Cardiac muscle cell (in vitro differentiated cells and primary cell): ENCODE measurements around the gene ISY1. TPM values are rescaled to one million over a fixed set of nuclear protein-coding genes. Genes with fewer than 3 reads are reported as not detected.

Experiments
- DNase-seq, 2 donors: peaks; one replicate each; pipeline versions ENCODE4 v3.0.0 to v3.0.0-alpha.2; 2010 to 2017; ENCODE audit warnings: low read depth in 1 of 2, low spot score in 1 of 2
- H3K27ac ChIP-seq: fragments of 200-600 bp; sonication (generic); 2 replicates; pipeline ENCODE4 v1.5.1; 2016
- H3K27me3 ChIP-seq: fragments of 200-600 bp; sonication (generic); 2 replicates; pipeline ENCODE4 v1.6.0; 2016; ENCODE audit warnings: control low read depth
- H3K36me3 ChIP-seq: fragments of 200-600 bp; sonication (generic); 2 replicates; pipeline ENCODE4 v1.5.1; 2016; ENCODE audit warnings: control low read depth
- H3K4me1 ChIP-seq: fragments of 200-600 bp; sonication (generic); 2 replicates; pipeline ENCODE4 v1.8.1; 2017; ENCODE audit warnings: low read depth, mild to moderate bottlenecking, mixed run types
- H3K4me3 ChIP-seq: fragments of 200-600 bp; sonication (generic); 2 replicates; pipeline ENCODE4 v1.5.1; 2016; ENCODE audit warnings: mild to moderate bottlenecking
- H3K9me3 ChIP-seq: fragments of 200-600 bp; sonication (generic); 2 replicates; pipeline ENCODE4 v1.5.1; 2017; ENCODE audit warnings: low read depth, mild to moderate bottlenecking, control low read depth
- polyA plus RNA-seq: library from polyadenylated mRNA; unstranded; fragments of >200 nt; fragmentation: Nextera tagmentation; extraction: Ambion mirVana; gene quantifications from 2 replicates; pipeline ENCODE4 v1.2.1, GENCODE V29; 2016
- total RNA-seq: library from RNA; depleted of rRNA; stranded (reverse); fragments of >200 nt; gene quantifications from 2 replicates; pipeline ENCODE4 v1.2.3, GENCODE V29; 2016
- TF ChIP-seq, protein P1 (sequence below): IDR thresholded peaks from 2 replicates; pipeline ENCODE4 v1.5.1; 2012; ENCODE audit warnings: low read depth, mild to moderate bottlenecking, low read length

Gene ISY1
- total and polyA plus RNA-seq, 2 experiments from 2014 or later = 17.5 to 44.7 TPM

DNA sequence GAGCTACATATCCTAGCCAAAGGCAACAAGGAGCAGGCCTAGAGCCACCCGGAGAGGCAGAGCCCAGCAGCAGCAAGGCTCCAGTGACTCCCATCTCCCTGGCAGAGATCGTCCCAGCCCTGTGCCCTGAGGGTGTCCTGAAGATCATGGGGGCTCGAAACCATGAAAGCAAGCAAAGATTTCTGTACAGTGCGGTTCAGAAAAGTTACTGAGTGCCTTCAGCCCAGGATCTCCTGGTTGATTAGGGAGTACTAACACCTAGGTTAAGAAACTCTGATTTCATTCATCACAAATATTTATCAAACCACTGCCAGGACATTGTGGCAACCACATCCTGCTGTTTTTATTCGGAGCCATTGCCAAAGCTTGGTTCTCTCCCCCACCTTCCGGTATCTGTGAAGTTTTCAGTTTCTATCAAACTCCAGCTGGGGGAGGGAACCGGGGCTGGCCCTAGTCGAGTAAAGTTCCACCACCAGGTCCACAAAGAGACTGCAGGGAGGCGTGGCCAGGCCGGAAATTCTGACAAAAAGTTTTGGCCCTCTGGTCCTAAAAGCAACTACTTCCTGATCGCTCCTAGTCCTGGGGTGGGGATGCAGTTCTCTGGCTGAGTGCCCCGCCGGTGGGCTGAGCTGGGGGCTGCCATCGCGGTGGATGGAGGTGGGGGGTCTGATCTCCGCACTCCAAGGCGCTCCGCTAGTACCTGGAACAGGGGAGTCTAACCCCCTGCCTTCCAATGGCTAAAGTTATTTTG is 40.4 kb downstream of the ISY1 start:
- Histone ChIP-seq H3K36me3 (no peaks in the 10 kb centered on the region), H3K4me3 (peak overlapping the region; percentile 74), H3K27ac (peak overlapping the region; percentile 62), H3K27me3 (no peaks in the 10 kb centered on the region), H3K4me1 (peaks cover 23% of the 10 kb centered on the region), H3K9me3 (no peaks in the 10 kb centered on the region)
- DNase-seq = peak; percentile 76 to 95
- TF ChIP-seq, protein P1, sequence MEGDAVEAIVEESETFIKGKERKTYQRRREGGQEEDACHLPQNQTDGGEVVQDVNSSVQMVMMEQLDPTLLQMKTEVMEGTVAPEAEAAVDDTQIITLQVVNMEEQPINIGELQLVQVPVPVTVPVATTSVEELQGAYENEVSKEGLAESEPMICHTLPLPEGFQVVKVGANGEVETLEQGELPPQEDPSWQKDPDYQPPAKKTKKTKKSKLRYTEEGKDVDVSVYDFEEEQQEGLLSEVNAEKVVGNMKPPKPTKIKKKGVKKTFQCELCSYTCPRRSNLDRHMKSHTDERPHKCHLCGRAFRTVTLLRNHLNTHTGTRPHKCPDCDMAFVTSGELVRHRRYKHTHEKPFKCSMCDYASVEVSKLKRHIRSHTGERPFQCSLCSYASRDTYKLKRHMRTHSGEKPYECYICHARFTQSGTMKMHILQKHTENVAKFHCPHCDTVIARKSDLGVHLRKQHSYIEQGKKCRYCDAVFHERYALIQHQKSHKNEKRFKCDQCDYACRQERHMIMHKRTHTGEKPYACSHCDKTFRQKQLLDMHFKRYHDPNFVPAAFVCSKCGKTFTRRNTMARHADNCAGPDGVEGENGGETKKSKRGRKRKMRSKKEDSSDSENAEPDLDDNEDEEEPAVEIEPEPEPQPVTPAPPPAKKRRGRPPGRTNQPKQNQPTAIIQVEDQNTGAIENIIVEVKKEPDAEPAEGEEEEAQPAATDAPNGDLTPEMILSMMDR = peak; percentile 17

DNA sequence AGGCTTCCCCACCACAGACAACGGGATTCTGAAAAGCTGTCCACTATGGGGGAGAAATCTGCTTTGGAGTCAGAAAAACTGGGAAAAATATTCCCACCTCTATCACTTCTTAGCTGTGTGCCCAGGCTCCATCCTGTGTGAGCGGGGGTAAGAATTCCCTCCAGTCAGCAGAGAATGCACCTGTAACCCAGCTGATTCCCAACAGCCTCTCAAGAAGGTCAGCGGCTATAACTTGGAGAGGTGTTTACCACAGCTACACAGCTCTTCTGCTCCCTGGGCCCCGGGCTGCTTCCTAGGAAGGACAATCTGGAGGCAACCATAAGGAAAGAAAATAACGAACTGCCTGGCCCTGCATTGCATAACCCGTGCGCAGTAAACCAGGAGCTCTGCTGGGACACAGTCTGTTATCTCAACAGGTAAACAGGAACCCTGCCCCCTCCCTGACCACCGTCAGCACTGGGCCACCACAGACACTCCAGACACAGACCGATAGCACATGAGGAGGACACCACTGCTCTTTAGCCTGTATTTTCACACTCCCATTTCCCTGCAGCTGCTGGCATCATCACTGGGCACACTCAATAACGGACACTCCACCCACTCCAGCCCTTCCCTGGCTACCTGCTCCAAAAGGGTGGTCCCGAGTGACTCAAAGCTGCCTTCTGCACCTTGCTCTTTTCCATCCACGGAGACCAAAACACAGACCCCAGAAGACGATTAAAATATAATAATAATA is 41.3 kb downstream of the ISY1 start:
- no peaks in the 10 kb centered on the region for H3K36me3 ChIP-seq
- H3K27me3 ChIP-seq = no peaks in the 10 kb centered on the region
- peaks cover 23% of the 10 kb centered on the region for H3K4me1 ChIP-seq
- peak in 1 of 2 donors; percentile 7 for DNase-seq
- TF ChIP-seq, protein P1 = no peak
- H3K9me3 ChIP-seq = no peaks in the 10 kb centered on the region
- peak overlapping the region; percentile 74 for H3K4me3 ChIP-seq
- peak overlapping the region; percentile 32 for H3K27ac ChIP-seq

DNA sequence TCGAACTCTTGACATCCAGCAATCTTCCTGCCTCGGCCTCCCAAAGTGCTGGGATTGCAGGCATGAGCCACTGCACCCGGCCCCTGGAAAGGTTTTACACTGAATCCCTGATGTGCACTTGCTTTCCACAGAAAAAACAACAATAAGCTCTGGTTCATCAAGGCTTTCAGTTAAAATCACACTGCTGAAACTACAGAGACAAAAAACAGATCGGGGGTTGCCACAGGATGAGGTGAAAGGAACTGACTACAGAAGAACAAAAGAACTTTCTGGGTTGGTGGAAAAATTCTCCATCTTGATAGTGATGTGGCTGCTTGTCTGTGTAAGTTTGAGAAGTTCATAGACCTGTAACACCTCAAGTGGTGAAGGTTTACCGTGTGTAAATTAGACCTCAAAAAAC is 42.1 kb downstream of the ISY1 start:
- Histone ChIP-seq H3K27ac (no peak overlapping the region), H3K27me3 (no peaks in the 10 kb centered on the region), H3K36me3 (no peaks in the 10 kb centered on the region), H3K9me3 (no peaks in the 10 kb centered on the region), H3K4me3 (no peak overlapping the region), H3K4me1 (peaks cover 23% of the 10 kb centered on the region)
- TF ChIP-seq, protein P1 = no peak
- DNase-seq = no peak

DNA sequence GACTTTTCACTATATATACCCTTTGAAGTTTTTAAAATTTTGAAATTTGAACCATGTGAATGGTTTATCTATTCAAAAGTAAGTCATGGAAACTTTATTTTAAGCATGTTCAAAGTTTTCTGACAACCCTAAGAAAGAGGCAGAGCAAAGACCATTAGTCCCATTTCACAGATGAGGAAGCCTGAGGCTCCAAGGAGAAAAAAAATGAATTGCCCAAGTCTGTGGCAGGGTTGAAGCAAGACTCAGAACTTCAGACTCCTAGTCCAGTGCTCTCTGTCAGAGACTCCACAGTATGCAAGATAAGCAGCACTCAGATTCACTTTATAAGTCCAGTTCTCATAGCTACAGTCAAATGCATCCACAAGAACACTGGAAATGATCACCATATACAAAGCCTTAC is 43.7 kb downstream of the ISY1 start:
- DNase-seq = no peak
- peak overlapping the region; percentile 77 for H3K27ac ChIP-seq
- no peaks in the 10 kb centered on the region for H3K27me3 ChIP-seq
- H3K4me1 ChIP-seq = peaks cover 23% of the 10 kb centered on the region
- H3K36me3 ChIP-seq = no peaks in the 10 kb centered on the region
- H3K9me3 ChIP-seq = no peaks in the 10 kb centered on the region
- TF ChIP-seq, protein P1 = no peak
- H3K4me3 ChIP-seq = no peak overlapping the region

DNA sequence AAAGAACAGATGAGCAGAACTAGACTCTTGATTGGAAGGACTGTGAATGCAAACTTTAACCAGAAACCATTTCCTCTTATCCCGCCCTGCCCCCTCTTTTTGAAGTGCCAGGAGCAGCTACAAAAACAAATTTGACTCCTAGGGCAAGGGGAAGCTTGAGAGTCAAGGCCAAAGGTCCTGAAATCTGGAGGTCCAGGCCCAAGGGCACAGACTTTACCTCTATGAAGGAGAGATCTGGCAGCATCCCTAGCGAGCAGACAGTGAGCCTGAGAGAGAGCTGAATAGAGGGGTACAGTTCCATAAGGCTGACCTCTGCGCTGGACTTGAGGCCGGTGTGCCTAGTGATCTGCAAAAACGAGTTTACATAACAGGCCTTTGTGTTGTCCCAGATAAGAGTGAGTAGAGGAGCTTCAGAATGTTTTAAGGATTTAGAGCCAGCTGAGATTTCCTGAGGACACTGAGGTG is 44.3 kb downstream of the ISY1 start:
- H3K27ac ChIP-seq = peak overlapping the region; percentile 77

More for the DNA sequence above, 44.3 kb downstream of the ISY1 start:
- no peaks in the 10 kb centered on the region for H3K36me3 ChIP-seq
- TF ChIP-seq, protein P1 = no peak
- peak; percentile 6 to 37 for DNase-seq
- no peaks in the 10 kb centered on the region for H3K9me3 ChIP-seq
- no peak overlapping the region for H3K4me3 ChIP-seq
- H3K4me1 ChIP-seq = peaks cover 23% of the 10 kb centered on the region
- H3K27me3 ChIP-seq = no peaks in the 10 kb centered on the region
